ENCODE measurements around the gene NHS.

DNA sequence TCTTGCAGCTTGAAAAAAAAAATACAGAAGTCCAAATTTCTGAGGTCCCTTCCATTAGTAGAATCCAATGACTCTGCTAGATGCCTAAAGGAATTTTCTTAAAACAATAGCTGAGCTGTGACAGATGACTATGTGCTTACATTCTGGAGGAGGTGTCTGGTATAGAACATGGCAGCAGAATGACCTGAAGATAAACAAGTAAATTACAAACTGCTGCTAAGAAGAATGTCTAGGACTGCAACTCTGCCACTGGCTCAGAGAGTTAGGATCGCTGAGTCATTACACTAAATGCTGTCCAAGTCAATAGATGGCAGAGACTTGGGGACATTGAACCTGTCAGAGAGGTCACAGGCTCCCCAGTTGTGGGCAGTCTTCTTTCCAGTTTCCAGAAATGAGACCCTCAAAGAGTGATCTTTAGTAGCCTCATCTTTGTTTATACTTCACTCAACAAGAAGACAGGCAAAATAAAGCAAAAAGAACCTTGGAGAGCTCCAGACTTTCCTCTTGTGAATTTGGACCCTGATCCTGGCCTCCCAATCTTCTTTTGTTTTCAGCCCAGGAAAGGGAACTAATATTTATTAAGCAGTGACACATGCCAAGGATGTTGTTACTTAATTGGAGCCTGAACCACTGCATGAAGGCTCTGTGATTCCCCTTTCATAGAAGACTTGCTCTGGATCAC lies 305.9 kb downstream of the NHS start:
- no peak for TF ChIP-seq CTCF (IDR thresholded peaks at IDR 0.05; ENCODE audit: insufficient read depth, low read length)
- TF ChIP-seq POLR2AphosphoS5 (IDR thresholded peaks at IDR 0.05; ENCODE audit: low read depth): no peak
